H9 (cell line): ENCODE measurements around the gene WDR54. TPM values are rescaled to one million over a fixed set of nuclear protein-coding genes. Genes with fewer than 3 reads are reported as not detected.

Experiments used
- DNase-seq: peaks from one replicate; pipeline ENCODE4 v3.0.0-alpha.2; 2017
- H2AFZ ChIP-seq: one replicate; pipeline ENCODE4 v1.6.1; 2013; ENCODE audit warnings: mild to moderate bottlenecking, low read length, control low read depth, moderate library complexity
- H2AK5ac ChIP-seq: 2 replicates; pipeline ENCODE4 v1.6.1; 2013; ENCODE audit warnings: low read length, control low read depth, mixed read lengths; ENCODE audit not compliant: insufficient read length
- H2BK120ac ChIP-seq: one replicate; pipeline ENCODE4 v1.6.1; 2013; ENCODE audit warnings: low read depth, mild to moderate bottlenecking, low read length, control low read depth, inconsistent platforms; ENCODE audit not compliant: poor library complexity, severe bottlenecking
- H2BK12ac ChIP-seq: 2 replicates; pipeline ENCODE4 v1.6.1; 2013; ENCODE audit warnings: low read length, control low read depth, mixed read lengths, low read depth; ENCODE audit not compliant: insufficient read length
- H2BK15ac ChIP-seq: 2 replicates; pipeline ENCODE4 v1.6.1; 2013; ENCODE audit warnings: low read depth, low read length, control low read depth
- H2BK20ac ChIP-seq: one replicate; pipeline ENCODE4 v1.6.1; 2013; ENCODE audit warnings: low read depth, mild to moderate bottlenecking, low read length, control low read depth, inconsistent platforms; ENCODE audit not compliant: poor library complexity, severe bottlenecking
- H2BK5ac ChIP-seq: 2 replicates; pipeline ENCODE4 v1.6.1; 2013; ENCODE audit warnings: low read length, control low read depth, mixed read lengths; ENCODE audit not compliant: insufficient read length
- H3K14ac ChIP-seq: 2 replicates; pipeline ENCODE4 v1.6.1; 2013; ENCODE audit warnings: low read length, control low read depth; ENCODE audit not compliant: insufficient read depth
- H3K18ac ChIP-seq: 2 replicates; pipeline ENCODE4 v1.6.1; 2013; ENCODE audit warnings: low read depth, mild to moderate bottlenecking, mixed read lengths, low read length, control low read depth; ENCODE audit not compliant: insufficient read length
- H3K23ac ChIP-seq: 2 replicates; pipeline ENCODE4 v1.6.1; 2013; ENCODE audit warnings: low read length, control low read depth, mixed read lengths, low read depth; ENCODE audit not compliant: insufficient read length
- H3K23me2 ChIP-seq: 2 replicates; pipeline ENCODE4 v1.6.1; 2013; ENCODE audit warnings: low read depth, mild to moderate bottlenecking, mixed read lengths, low read length, control low read depth; ENCODE audit not compliant: insufficient read length, poor library complexity, severe bottlenecking
- H3K27ac ChIP-seq: 2 replicates; pipeline ENCODE4 v1.5.1; 2013; ENCODE audit warnings: low read length, control low read depth, mixed read lengths, low read depth; ENCODE audit not compliant: insufficient read length
- H3K27me3 ChIP-seq: 2 replicates; pipeline ENCODE4 v1.6.1; 2013; ENCODE audit warnings: low read length, control low read depth, inconsistent platforms; ENCODE audit not compliant: insufficient read depth
- H3K4ac ChIP-seq: 2 replicates; pipeline ENCODE4 v1.6.1; 2013; ENCODE audit warnings: low read depth, mild to moderate bottlenecking, control low read depth, inconsistent platforms, low read length, moderate library complexity
- H3K4me1 ChIP-seq: 2 replicates; pipeline ENCODE4 v1.6.1; 2013; ENCODE audit warnings: low read length, control low read depth, inconsistent platforms; ENCODE audit not compliant: insufficient read depth
- H3K4me2 ChIP-seq: 2 replicates; pipeline ENCODE4 v1.6.1; 2013; ENCODE audit warnings: low read length, control low read depth, mixed read lengths; ENCODE audit not compliant: insufficient read length, insufficient read depth
- H3K56ac ChIP-seq: 2 replicates; pipeline ENCODE4 v1.6.1; 2013; ENCODE audit warnings: low read depth, mild to moderate bottlenecking, mixed read lengths, low read length, control low read depth; ENCODE audit not compliant: insufficient read length
- H3K79me1 ChIP-seq: 2 replicates; pipeline ENCODE4 v1.6.1; 2013; ENCODE audit warnings: low read depth, mild to moderate bottlenecking, moderate library complexity, low read length, control low read depth, inconsistent platforms; ENCODE audit not compliant: insufficient read depth, poor library complexity, severe bottlenecking
- H3K79me2 ChIP-seq: 2 replicates; pipeline ENCODE4 v1.6.1; 2013; ENCODE audit warnings: low read length, control low read depth, inconsistent platforms; ENCODE audit not compliant: insufficient read depth
- H3K9ac ChIP-seq: 2 replicates; pipeline ENCODE4 v1.6.1; 2013; ENCODE audit warnings: low read length, control low read depth, mixed read lengths; ENCODE audit not compliant: insufficient read length; ENCODE audit errors: extremely low read depth
- H3K9me3 ChIP-seq: one replicate; pipeline ENCODE4 v1.6.1; 2013; ENCODE audit warnings: low read depth, low read length, inconsistent platforms; ENCODE audit not compliant: control insufficient read depth
- H3T11ph ChIP-seq: one replicate; pipeline ENCODE4 v1.6.1; 2013; ENCODE audit warnings: mild to moderate bottlenecking, low read length, control low read depth, inconsistent platforms
- H4K20me1 ChIP-seq: one replicate; pipeline ENCODE4 v1.6.1; 2013; ENCODE audit not compliant: control insufficient read depth, insufficient read length, insufficient read depth
- H4K5ac ChIP-seq: 2 replicates; pipeline ENCODE4 v1.6.1; 2013; ENCODE audit warnings: low read depth, mild to moderate bottlenecking, mixed read lengths, low read length, control low read depth; ENCODE audit not compliant: insufficient read length
- H4K8ac ChIP-seq: replicated peaks from 2 replicates; pipeline ENCODE4 v1.6.1; 2013; ENCODE audit warnings: low read length, control low read depth, mixed read lengths, low read depth; ENCODE audit not compliant: insufficient read length
- H4K91ac ChIP-seq: 2 replicates; pipeline ENCODE4 v1.6.1; 2013; ENCODE audit warnings: low read depth, mild to moderate bottlenecking, moderate library complexity, mixed read lengths, low read length, control low read depth; ENCODE audit not compliant: insufficient read length
- H3K27ac Mint-ChIP-seq, 3 experiments: 2 replicates in 2 of 3; 3 replicates in 1 of 3; pipeline ENCODE4 v1.8.0; 2020 to 2021; ENCODE audit warnings: mixed read lengths in 3 of 3, mild to moderate bottlenecking in 1 of 3, moderate library complexity in 1 of 3
- H3K27me3 Mint-ChIP-seq: 2 replicates; pipeline ENCODE4 v1.8.0; 2021; ENCODE audit warnings: low read depth, mild to moderate bottlenecking, moderate library complexity, mixed read lengths
- H3K36me3 Mint-ChIP-seq, 3 experiments: 2 replicates in 2 of 3; 3 replicates in 1 of 3; pipeline ENCODE4 v1.8.0; 2020 to 2021; ENCODE audit warnings: low read depth in 3 of 3, mixed read lengths in 3 of 3; ENCODE audit not compliant: insufficient read depth in 1 of 3
- H3K4me1 Mint-ChIP-seq, 2 experiments: 2 replicates each; pipeline ENCODE4 v1.8.0; 2020; ENCODE audit warnings: mixed read lengths in 2 of 2
- H3K4me3 Mint-ChIP-seq, 2 experiments: 2 replicates in 1 of 2; 3 replicates in 1 of 2; pipeline ENCODE4 v1.8.0; 2020 to 2021; ENCODE audit warnings: mild to moderate bottlenecking in 2 of 2, mixed read lengths in 2 of 2, moderate library complexity in 1 of 2
- H3K9me3 Mint-ChIP-seq, 2 experiments: 2 replicates in 1 of 2; 3 replicates in 1 of 2; pipeline ENCODE4 v1.8.0; 2020; ENCODE audit warnings: mild to moderate bottlenecking in 2 of 2, mixed read lengths in 2 of 2, moderate library complexity in 1 of 2
- CTCF ChIP-seq: fragments of 200-600 bp; sonication (generic); conservative IDR thresholded peaks from 3 replicates; pipeline ENCODE4 v1.8.0; 2021; ENCODE audit warnings: antibody characterized with exemption, mild to moderate bottlenecking
- WGBS: extraction: QIAGEN DNeasy Blood & Tissue Kit; methylation state at CpG from one replicate; pipeline ENCODE4 v1.1.7; 2013; ENCODE audit warnings: missing lambda C conversion rate, low lambda C conversion rate, mixed read lengths; ENCODE audit not compliant: insufficient read length; ENCODE audit errors: extremely low coverage; 5-methylcytosine and 5-hydroxymethylcytosine counted together
- total RNA-seq: library from RNA; stranded (reverse); gene quantifications from 2 replicates; pipeline ENCODE4 v1.2.1, GENCODE V29; 2021

Gene WDR54
- total RNA-seq, 1 experiment from 2014 or later, result 66.4 TPM

- no peak overlapping the region for H2BK5ac ChIP-seq
- no CpG with 5 or more reads among the region's 20 CpGs for WGBS
- no peaks in the 10 kb centered on the region for H3K27me3 Mint-ChIP-seq
Measured at GRCh38 chr2:74462054-74462785, 40.7 kb downstream of the WDR54 start.

More at GRCh38 chr2:74462054-74462785, 40.7 kb downstream of the WDR54 start:
- H3T11ph ChIP-seq, result no peak overlapping the region
- no peaks in the 10 kb centered on the region; the same call in 1 of the 2 replicates for H3K79me2 ChIP-seq
- H4K8ac ChIP-seq, result no peak overlapping the region
- peaks cover 12 to 18% of the 10 kb centered on the region in 2 experiments for H3K4me1 Mint-ChIP-seq
- no peak overlapping the region for H2BK20ac ChIP-seq
- no peak overlapping the region for H3K56ac ChIP-seq
- DNase-seq, result no peak
- no peak overlapping the region for H4K91ac ChIP-seq
- H4K20me1 ChIP-seq, result peaks cover 2% of the 10 kb centered on the region
- H3K14ac ChIP-seq, result no peak overlapping the region; the same call in 1 of the 2 replicates
- no peak overlapping the region for H3K4me3 Mint-ChIP-seq
- H2BK12ac ChIP-seq, result no peak overlapping the region
- no peak overlapping the region for H4K5ac ChIP-seq
- peaks cover 4% of the 10 kb centered on the region for H3K79me1 ChIP-seq
- no peak overlapping the region for H3K23ac ChIP-seq
- H2BK15ac ChIP-seq, result no peak overlapping the region
- H3K23me2 ChIP-seq, result peaks cover 8% of the 10 kb centered on the region
- H3K4ac ChIP-seq, result no peak overlapping the region
- H3K27me3 ChIP-seq, result no peaks in the 10 kb centered on the region
- no peak overlapping the region for H3K27ac Mint-ChIP-seq
- H3K9ac ChIP-seq, result no peak overlapping the region
- H3K36me3 Mint-ChIP-seq, result peaks cover 10 to 29% (median 24%) of the 10 kb centered on the region in 3 experiments; a peak in 6 of 7 replicates
- no peak overlapping the region for H2AFZ ChIP-seq
- H3K9me3 Mint-ChIP-seq, result no peaks in the 10 kb centered on the region
- no peak for TF ChIP-seq CTCF
- no peak overlapping the region for H3K27ac ChIP-seq
- H2BK120ac ChIP-seq, result no peak overlapping the region
- H3K18ac ChIP-seq, result no peak overlapping the region
- H3K4me2 ChIP-seq, result no peak overlapping the region
- H3K9me3 ChIP-seq, result no peaks in the 10 kb centered on the region
- H2AK5ac ChIP-seq, result no peak overlapping the region
- H3K4me1 ChIP-seq, result peaks cover 2% of the 10 kb centered on the region; the same call in 1 of the 2 replicates
